GM18868 (cell line): Measurements from ENCODE around the gene PARP3.
"Not testable (repeated sequence)": the region's sequence is repeated elsewhere in the genome, so short reads cannot be mapped to it uniquely, and the experiment has no call there.

Source experiments
- ATAC-seq: cut with Tn5 transposase; IDR thresholded peaks from one replicate; pipeline ENCODE4 v1.9.1; 2021; ENCODE audit warnings: mild to moderate bottlenecking, moderate library complexity; ENCODE audit not compliant: unreplicated experiment

Gene PARP3

GRCh38 chr3:51983578-51984268 lies 41.6 kb downstream of the PARP3 start:
- ATAC-seq: no peak

- no peak for ATAC-seq
Observed at GRCh38 chr3:51984269-51984647, 42.1 kb downstream of the PARP3 start.

GRCh38 chr3:51985063-51985462 lies 42.9 kb downstream of the PARP3 start:
- ATAC-seq: no peak

GRCh38 chr3:51986010-51986947 lies 44.1 kb downstream of the PARP3 start:
- no peak for ATAC-seq

- no peak for ATAC-seq
Observed at GRCh38 chr3:51987568-51987967, 45.4 kb downstream of the PARP3 start.

- no peak for ATAC-seq
Observed at GRCh38 chr3:51988286-51989146, 46.4 kb downstream of the PARP3 start.

- not testable (repeated sequence) for ATAC-seq
Observed at GRCh38 chr3:51990501-51990971, 48.4 kb downstream of the PARP3 start.

GRCh38 chr3:51992017-51992682 lies 50.0 kb downstream of the PARP3 start:
- no peak for ATAC-seq

- not testable (repeated sequence) for ATAC-seq
Observed at GRCh38 chr3:51993657-51994056, 51.5 kb downstream of the PARP3 start.

- no peak for ATAC-seq
Observed at GRCh38 chr3:51994530-51994929, 52.4 kb downstream of the PARP3 start.

- ATAC-seq: peak; percentile 86
Observed at GRCh38 chr3:51995346-51996163, 53.4 kb downstream of the PARP3 start, which contains the start of gene RPL29. RPL29 (minus strand) TSS chr3:51995895; CDS start chr3:51995461, 434 bp downstream.

- no peak for ATAC-seq
Observed at GRCh38 chr3:51997172-51997571, 55.0 kb downstream of the PARP3 start.

GRCh38 chr3:51997935-51998596 lies 55.9 kb downstream of the PARP3 start:
- ATAC-seq: no peak
